ENCODE measurements around the gene AR. TPM values are rescaled to one million over a fixed set of nuclear protein-coding genes. Genes with fewer than 3 reads are reported as not detected.

Gene AR
- total RNA-seq, 1 experiment from 2014 or later = 0.86 TPM

DNA sequence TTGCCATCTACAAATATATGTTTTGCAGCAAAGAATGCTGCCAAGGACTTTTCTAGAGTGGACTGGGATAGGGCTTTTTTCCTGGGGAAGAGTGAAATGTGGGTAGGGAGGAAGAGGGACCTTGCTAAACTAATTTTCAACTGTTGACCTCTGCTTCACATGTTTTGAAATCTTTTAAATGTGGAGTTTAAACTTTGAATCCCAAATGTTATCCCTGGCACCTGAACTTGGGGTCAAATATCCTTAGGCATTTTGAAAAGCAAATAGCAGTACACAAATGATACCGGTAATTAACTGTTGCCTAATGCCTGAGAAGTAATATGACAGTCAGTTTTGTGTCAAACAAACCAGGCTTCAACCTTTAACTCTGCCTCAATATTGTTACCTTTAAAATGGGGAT is 7.3 kb upstream of the AR start:
- H3K36me3 ChIP-seq (ENCODE audit: control insufficient read depth, insufficient read depth, low read length) = no peaks in the 10 kb centered on the region
- H3K4me3 ChIP-seq (ENCODE audit: low read depth, low read length) = no peak overlapping the region
- no peaks in the 10 kb centered on the region for H3K27me3 ChIP-seq (replicated peaks; ENCODE audit: control insufficient read depth, insufficient read depth, low read length)
- Mint-ChIP-seq H3K27me3 (ENCODE audit: insufficient read depth, unreplicated experiment) (peaks cover 3% of the 10 kb centered on the region), H3K9me3 (ENCODE audit: unreplicated experiment) (no peaks in the 10 kb centered on the region), H3K36me3 (ENCODE audit: insufficient read depth, unreplicated experiment) (no peaks in the 10 kb centered on the region), H3K4me1 (ENCODE audit: low read depth, unreplicated experiment) (no peaks in the 10 kb centered on the region), H3K4me3 (ENCODE audit: unreplicated experiment) (no peak overlapping the region), H3K27ac (ENCODE audit: unreplicated experiment) (no peak overlapping the region)
- H3K9me3 ChIP-seq = no peaks in the 10 kb centered on the region
- intact Hi-C loops (cut with micrococcal nuclease; ENCODE audit: unreplicated experiment) = no loop called here
- no TSS peak for BruUV-seq (replicated peaks)
- DNase-seq = no peak
- H3K4me1 ChIP-seq = no peaks in the 10 kb centered on the region
- TF ChIP-seq, protein P1, sequence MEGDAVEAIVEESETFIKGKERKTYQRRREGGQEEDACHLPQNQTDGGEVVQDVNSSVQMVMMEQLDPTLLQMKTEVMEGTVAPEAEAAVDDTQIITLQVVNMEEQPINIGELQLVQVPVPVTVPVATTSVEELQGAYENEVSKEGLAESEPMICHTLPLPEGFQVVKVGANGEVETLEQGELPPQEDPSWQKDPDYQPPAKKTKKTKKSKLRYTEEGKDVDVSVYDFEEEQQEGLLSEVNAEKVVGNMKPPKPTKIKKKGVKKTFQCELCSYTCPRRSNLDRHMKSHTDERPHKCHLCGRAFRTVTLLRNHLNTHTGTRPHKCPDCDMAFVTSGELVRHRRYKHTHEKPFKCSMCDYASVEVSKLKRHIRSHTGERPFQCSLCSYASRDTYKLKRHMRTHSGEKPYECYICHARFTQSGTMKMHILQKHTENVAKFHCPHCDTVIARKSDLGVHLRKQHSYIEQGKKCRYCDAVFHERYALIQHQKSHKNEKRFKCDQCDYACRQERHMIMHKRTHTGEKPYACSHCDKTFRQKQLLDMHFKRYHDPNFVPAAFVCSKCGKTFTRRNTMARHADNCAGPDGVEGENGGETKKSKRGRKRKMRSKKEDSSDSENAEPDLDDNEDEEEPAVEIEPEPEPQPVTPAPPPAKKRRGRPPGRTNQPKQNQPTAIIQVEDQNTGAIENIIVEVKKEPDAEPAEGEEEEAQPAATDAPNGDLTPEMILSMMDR (IDR thresholded peaks at IDR 0.05; ENCODE audit: insufficient read depth in 1 of 2, low read depth in 1 of 2, low read length in 1 of 2, severe bottlenecking in 1 of 2, unreplicated experiment in 1 of 2) = no peak
- POLR2A ChIA-PET = no interaction called here
- CTCF ChIA-PET = no interaction called here

DNA sequence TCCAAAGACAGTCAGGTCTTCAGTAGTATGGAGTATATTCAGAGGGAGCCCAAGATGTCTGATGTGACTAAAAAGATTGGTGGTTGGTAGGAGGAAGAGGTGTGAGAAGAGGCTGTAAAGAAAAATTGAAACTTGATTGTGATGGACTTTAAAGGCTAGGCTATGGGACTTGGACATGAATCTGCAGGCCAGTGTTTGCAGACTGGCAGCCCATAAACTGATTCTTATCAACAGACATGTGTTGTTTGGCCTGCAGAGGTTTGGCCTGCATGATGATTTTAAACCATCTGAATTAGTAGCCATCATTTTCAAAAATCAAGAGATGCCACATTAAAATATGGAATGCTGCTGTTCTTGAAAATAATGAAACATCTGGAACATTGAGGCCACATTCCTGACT is 5.4 kb upstream of the AR start:
- Histone ChIP-seq H3K4me1 (no peaks in the 10 kb centered on the region), H3K36me3 (ENCODE audit: control insufficient read depth, insufficient read depth, low read length) (no peaks in the 10 kb centered on the region), H3K4me3 (ENCODE audit: low read depth, low read length) (no peak overlapping the region), H3K27me3 (replicated peaks; ENCODE audit: control insufficient read depth, insufficient read depth, low read length) (no peaks in the 10 kb centered on the region), H3K9me3 (no peaks in the 10 kb centered on the region)
- Mint-ChIP-seq H3K4me3 (ENCODE audit: unreplicated experiment) (no peak overlapping the region), H3K9me3 (ENCODE audit: unreplicated experiment) (no peaks in the 10 kb centered on the region), H3K36me3 (ENCODE audit: insufficient read depth, unreplicated experiment) (no peaks in the 10 kb centered on the region), H3K4me1 (ENCODE audit: low read depth, unreplicated experiment) (no peaks in the 10 kb centered on the region), H3K27me3 (ENCODE audit: insufficient read depth, unreplicated experiment) (peaks cover 3% of the 10 kb centered on the region), H3K27ac (ENCODE audit: unreplicated experiment) (no peak overlapping the region)
- no TSS peak for BruUV-seq (replicated peaks)
- ChIA-PET POLR2A (no interaction called here), CTCF (no interaction called here)
- intact Hi-C loops (cut with micrococcal nuclease; ENCODE audit: unreplicated experiment) = no loop called here
- DNase-seq = no peak
- TF ChIP-seq, protein P1 (IDR thresholded peaks at IDR 0.05; ENCODE audit: insufficient read depth in 1 of 2, low read depth in 1 of 2, low read length in 1 of 2, severe bottlenecking in 1 of 2, unreplicated experiment in 1 of 2) = no peak

DNA sequence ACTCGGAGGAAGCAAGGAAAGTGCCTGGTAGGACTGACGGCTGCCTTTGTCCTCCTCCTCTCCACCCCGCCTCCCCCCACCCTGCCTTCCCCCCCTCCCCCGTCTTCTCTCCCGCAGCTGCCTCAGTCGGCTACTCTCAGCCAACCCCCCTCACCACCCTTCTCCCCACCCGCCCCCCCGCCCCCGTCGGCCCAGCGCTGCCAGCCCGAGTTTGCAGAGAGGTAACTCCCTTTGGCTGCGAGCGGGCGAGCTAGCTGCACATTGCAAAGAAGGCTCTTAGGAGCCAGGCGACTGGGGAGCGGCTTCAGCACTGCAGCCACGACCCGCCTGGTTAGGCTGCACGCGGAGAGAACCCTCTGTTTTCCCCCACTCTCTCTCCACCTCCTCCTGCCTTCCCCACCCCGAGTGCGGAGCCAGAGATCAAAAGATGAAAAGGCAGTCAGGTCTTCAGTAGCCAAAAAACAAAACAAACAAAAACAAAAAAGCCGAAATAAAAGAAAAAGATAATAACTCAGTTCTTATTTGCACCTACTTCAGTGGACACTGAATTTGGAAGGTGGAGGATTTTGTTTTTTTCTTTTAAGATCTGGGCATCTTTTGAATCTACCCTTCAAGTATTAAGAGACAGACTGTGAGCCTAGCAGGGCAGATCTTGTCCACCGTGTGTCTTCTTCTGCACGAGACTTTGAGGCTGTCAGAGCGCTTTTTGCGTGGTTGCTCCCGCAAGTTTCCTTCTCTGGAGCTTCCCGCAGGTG is 637 bp downstream of the AR start:
- H3K27me3 ChIP-seq (replicated peaks; ENCODE audit: control insufficient read depth, insufficient read depth, low read length) = no peaks in the 10 kb centered on the region
- peak overlapping the region; percentile 42 for H3K4me3 ChIP-seq (ENCODE audit: low read depth, low read length)
- no peaks in the 10 kb centered on the region for H3K4me1 Mint-ChIP-seq (ENCODE audit: low read depth, unreplicated experiment)

More for the DNA sequence above, 637 bp downstream of the AR start:
- Mint-ChIP-seq H3K27ac (ENCODE audit: unreplicated experiment) (no peak overlapping the region), H3K36me3 (ENCODE audit: insufficient read depth, unreplicated experiment) (no peaks in the 10 kb centered on the region), H3K9me3 (ENCODE audit: unreplicated experiment) (no peaks in the 10 kb centered on the region), H3K27me3 (ENCODE audit: insufficient read depth, unreplicated experiment) (peaks cover 7% of the 10 kb centered on the region), H3K4me3 (ENCODE audit: unreplicated experiment) (peak overlapping the region; percentile 65)
- H3K4me1 ChIP-seq = no peaks in the 10 kb centered on the region
- DNase-seq = peak in 1 of 2 experiments; percentile 4
- H3K9me3 ChIP-seq = no peaks in the 10 kb centered on the region
- ChIA-PET CTCF (no interaction called here), POLR2A (interaction anchor here (0.6 kb wide), 1 partner anchor 110 kb away, joined by 5 read pairs; no protein-coding TSS in a partner anchor)
- no peaks in the 10 kb centered on the region for H3K36me3 ChIP-seq (ENCODE audit: control insufficient read depth, insufficient read depth, low read length)
- TF ChIP-seq, protein P1 (IDR thresholded peaks at IDR 0.05; ENCODE audit: insufficient read depth in 1 of 2, low read depth in 1 of 2, low read length in 1 of 2, severe bottlenecking in 1 of 2, unreplicated experiment in 1 of 2) = no peak
- BruUV-seq (replicated peaks) = TSS peak; percentile 27
- intact Hi-C loops (cut with micrococcal nuclease; ENCODE audit: unreplicated experiment) = no loop called here
